Trophoblast cell (in vitro differentiated cells and primary cell): ENCODE data around the gene FCN1.

Experiments used
- DNase-seq, 2 donors: peaks; one replicate each; pipeline ENCODE4 v3.0.0-alpha.2; 2016
- H2AFZ ChIP-seq: 2 replicates; pipeline ENCODE4 v1.6.1; 2013; ENCODE audit warnings: low read length, moderate library complexity, mild to moderate bottlenecking; ENCODE audit not compliant: insufficient read depth, poor library complexity
- H2AK5ac ChIP-seq: 2 replicates; pipeline ENCODE4 v1.6.1; 2013; ENCODE audit warnings: mild to moderate bottlenecking, low read length
- H2BK120ac ChIP-seq: 2 replicates; pipeline ENCODE4 v1.6.1; 2013; ENCODE audit warnings: low read length, mild to moderate bottlenecking, moderate library complexity; ENCODE audit not compliant: insufficient read depth, poor library complexity
- H2BK12ac ChIP-seq: 2 replicates; pipeline ENCODE4 v1.6.1; 2013; ENCODE audit warnings: mild to moderate bottlenecking, low read length, moderate library complexity
- H2BK5ac ChIP-seq: 2 replicates; pipeline ENCODE4 v1.6.1; 2013; ENCODE audit warnings: low read length, low read depth, moderate library complexity, mild to moderate bottlenecking; ENCODE audit not compliant: poor library complexity
- H3K14ac ChIP-seq: 2 replicates; pipeline ENCODE4 v1.6.1; 2013; ENCODE audit warnings: mild to moderate bottlenecking, low read length
- H3K18ac ChIP-seq: 2 replicates; pipeline ENCODE4 v1.6.1; 2013; ENCODE audit warnings: mild to moderate bottlenecking, low read length
- H3K23ac ChIP-seq: 2 replicates; pipeline ENCODE4 v1.6.1; 2013; ENCODE audit warnings: low read length
- H3K27ac ChIP-seq: 2 replicates; pipeline ENCODE4 v1.5.1; 2013; ENCODE audit warnings: low read depth, mild to moderate bottlenecking, inconsistent platforms, low read length, moderate library complexity
- H3K27me3 ChIP-seq: 2 replicates; pipeline ENCODE4 v1.6.1; 2013; ENCODE audit warnings: inconsistent platforms, mild to moderate bottlenecking, low read length, moderate library complexity; ENCODE audit not compliant: insufficient read depth
- H3K36me3 ChIP-seq, 2 experiments: 1 replicate in 1 of 2; 2 replicates in 1 of 2; pipeline ENCODE4 v1.6.1; 2013; ENCODE audit warnings: low read length in 2 of 2, mild to moderate bottlenecking in 2 of 2, moderate library complexity in 1 of 2; ENCODE audit not compliant: insufficient read depth in 2 of 2, control insufficient read depth in 1 of 2
- H3K4ac ChIP-seq: 2 replicates; pipeline ENCODE4 v1.6.1; 2013; ENCODE audit warnings: low read depth, mild to moderate bottlenecking, low read length, moderate library complexity
- H3K4me1 ChIP-seq, 2 experiments: 1 replicate in 1 of 2; 2 replicates in 1 of 2; pipeline ENCODE4 v1.6.1; 2013; ENCODE audit warnings: low read length in 2 of 2, mild to moderate bottlenecking in 2 of 2, moderate library complexity in 1 of 2; ENCODE audit not compliant: insufficient read depth in 2 of 2, control insufficient read depth in 1 of 2
- H3K4me2 ChIP-seq: 2 replicates; pipeline ENCODE4 v1.6.1; 2013; ENCODE audit warnings: inconsistent platforms, mild to moderate bottlenecking, low read length, moderate library complexity
- H3K4me3 ChIP-seq: 2 replicates; pipeline ENCODE4 v1.5.1; 2013; ENCODE audit warnings: mild to moderate bottlenecking, low read depth, low read length, inconsistent platforms
- H3K79me1 ChIP-seq: one replicate; pipeline ENCODE4 v1.6.1; 2013; ENCODE audit warnings: low read length
- H3K79me2 ChIP-seq: 2 replicates; pipeline ENCODE4 v1.6.1; 2013; ENCODE audit warnings: low read length, mild to moderate bottlenecking; ENCODE audit not compliant: control insufficient read depth, insufficient read depth, poor library complexity
- H3K9ac ChIP-seq: 2 replicates; pipeline ENCODE4 v1.6.1; 2013; ENCODE audit warnings: mild to moderate bottlenecking, low read length
- H3K9me3 ChIP-seq: 2 replicates; pipeline ENCODE4 v1.6.1; 2013; ENCODE audit warnings: low read depth, mild to moderate bottlenecking, control low read depth, inconsistent platforms, low read length; ENCODE audit not compliant: insufficient read depth
- H4K12ac ChIP-seq: 2 replicates; pipeline ENCODE4 v1.6.1; 2013; ENCODE audit warnings: low read depth, mild to moderate bottlenecking, low read length, moderate library complexity
- H4K8ac ChIP-seq: 2 replicates; pipeline ENCODE4 v1.6.1; 2013; ENCODE audit warnings: low read depth, mild to moderate bottlenecking, low read length, moderate library complexity
- H4K91ac ChIP-seq: one replicate; pipeline ENCODE4 v1.6.1; 2013; ENCODE audit warnings: low read depth, mild to moderate bottlenecking, low read length, moderate library complexity
- WGBS: extraction: QIAGEN DNeasy Blood & Tissue Kit; methylation state at CpG from one replicate; pipeline ENCODE4 v1.1.7; 2013; ENCODE audit warnings: missing lambda C conversion rate; ENCODE audit not compliant: insufficient read length, insufficient coverage; ENCODE audit errors: extremely low coverage; 5-methylcytosine and 5-hydroxymethylcytosine counted together

The FCN1 gene

DNA sequence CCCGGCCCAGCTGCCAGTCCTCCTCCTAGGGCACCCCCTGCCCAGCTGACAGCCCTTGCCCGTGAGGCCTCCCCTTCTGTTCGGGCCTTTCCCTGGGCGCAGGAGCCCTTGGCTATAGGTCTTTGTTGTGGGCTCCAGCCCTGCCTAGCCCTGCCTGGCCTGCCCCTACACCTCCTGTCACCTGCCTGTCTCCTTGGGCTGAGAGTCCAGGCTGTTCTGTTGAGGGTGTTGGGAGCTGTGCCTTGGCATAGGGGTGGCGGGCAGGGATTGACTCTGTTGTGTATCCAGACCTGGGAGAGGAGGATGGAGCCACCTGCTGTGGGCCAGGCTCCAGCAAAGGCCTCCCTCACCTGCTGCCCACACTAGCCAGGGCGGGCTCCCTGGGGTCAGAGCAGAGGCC is 25.5 kb downstream of the FCN1 start:
- H4K12ac ChIP-seq: no peak overlapping the region
- H2BK12ac ChIP-seq: no peak overlapping the region
- H4K91ac ChIP-seq: no peak overlapping the region
- H3K18ac ChIP-seq: no peak overlapping the region
- no peaks in the 10 kb centered on the region for H3K79me2 ChIP-seq
- H3K27me3 ChIP-seq: no peaks in the 10 kb centered on the region
- H3K4me1 ChIP-seq: no peaks in the 10 kb centered on the region
- H2AFZ ChIP-seq: no peak overlapping the region
- H3K4ac ChIP-seq: no peak overlapping the region
- H3K9ac ChIP-seq: no peak overlapping the region
- no peak overlapping the region for H3K4me3 ChIP-seq
- H3K23ac ChIP-seq: no peak overlapping the region
- H3K36me3 ChIP-seq: no peaks in the 10 kb centered on the region
- no peak overlapping the region for H2BK120ac ChIP-seq
- no CpG with 5 or more reads among the region's 6 CpGs for WGBS
- no peaks in the 10 kb centered on the region for H3K79me1 ChIP-seq
- no peak for DNase-seq
- no peak overlapping the region for H3K14ac ChIP-seq
- H3K4me2 ChIP-seq: no peak overlapping the region
- peaks cover 11% of the 10 kb centered on the region for H3K9me3 ChIP-seq
- no peak overlapping the region for H2BK5ac ChIP-seq
- H2AK5ac ChIP-seq: no peak overlapping the region
- no peak overlapping the region for H3K27ac ChIP-seq
- H4K8ac ChIP-seq: no peak overlapping the region

DNA sequence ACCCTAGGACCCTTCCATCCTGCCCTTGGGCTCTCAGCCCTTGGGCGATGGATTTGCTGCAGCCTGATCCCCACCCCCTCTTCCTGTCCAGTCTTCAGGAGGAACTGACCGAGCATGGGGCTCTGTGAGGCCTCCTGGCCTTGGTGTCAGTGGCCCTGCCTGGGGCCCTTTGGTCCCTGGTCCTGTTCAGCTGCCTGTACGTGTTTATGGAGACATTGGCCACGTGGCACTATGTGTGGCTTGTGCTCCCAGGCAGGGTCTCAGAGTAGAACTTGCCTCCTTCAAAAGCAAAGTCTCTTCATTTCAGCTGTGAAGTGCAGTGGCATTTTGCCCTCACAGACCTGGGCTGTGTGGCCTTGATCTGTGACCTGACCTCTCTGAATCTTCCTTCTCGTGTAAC is 26.0 kb downstream of the FCN1 start:
- no peak overlapping the region for H3K27ac ChIP-seq

DNA sequence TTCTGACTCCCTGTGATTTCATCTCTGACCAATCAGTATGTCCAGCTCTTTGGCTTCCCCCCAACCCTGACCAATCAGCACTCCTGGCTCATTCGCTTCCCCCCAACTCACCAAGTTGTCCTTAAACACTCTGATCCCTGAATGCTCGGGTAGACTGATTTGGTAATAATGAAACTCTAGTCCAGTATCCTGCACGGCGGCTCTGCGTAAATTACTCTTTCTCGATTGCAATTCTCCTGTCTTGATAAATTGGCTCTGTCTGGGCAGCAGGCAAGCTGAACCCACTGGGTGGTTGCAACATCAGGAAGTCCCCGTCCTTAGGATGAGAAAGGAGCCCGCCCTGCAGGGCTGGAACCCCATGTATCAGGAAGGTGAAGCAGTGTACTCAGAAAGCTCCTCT is 26.7 kb downstream of the FCN1 start:
- no peak overlapping the region for H2BK12ac ChIP-seq
- no peaks in the 10 kb centered on the region for H3K79me1 ChIP-seq
- H3K4me3 ChIP-seq: no peak overlapping the region
- no peak overlapping the region for H3K4ac ChIP-seq
- H3K9ac ChIP-seq: no peak overlapping the region
- no peak overlapping the region for H2BK5ac ChIP-seq
- H3K14ac ChIP-seq: no peak overlapping the region
- H3K18ac ChIP-seq: no peak overlapping the region
- H2AFZ ChIP-seq: no peak overlapping the region
- no peak for DNase-seq
- H3K27me3 ChIP-seq: no peaks in the 10 kb centered on the region
- H3K23ac ChIP-seq: no peak overlapping the region
- H4K91ac ChIP-seq: no peak overlapping the region
- WGBS: no CpG with 5 or more reads among the region's 8 CpGs
- H3K79me2 ChIP-seq: no peaks in the 10 kb centered on the region
- H4K8ac ChIP-seq: no peak overlapping the region
- H3K4me2 ChIP-seq: no peak overlapping the region
- no peak overlapping the region for H4K12ac ChIP-seq
- no peak overlapping the region for H2AK5ac ChIP-seq
- no peaks in the 10 kb centered on the region for H3K36me3 ChIP-seq
- H3K27ac ChIP-seq: no peak overlapping the region
- H2BK120ac ChIP-seq: no peak overlapping the region
- H3K9me3 ChIP-seq: peaks cover 11% of the 10 kb centered on the region
- no peaks in the 10 kb centered on the region for H3K4me1 ChIP-seq

More for the DNA sequence above, 26.0 kb downstream of the FCN1 start:
- Histone ChIP-seq H3K27me3 (no peaks in the 10 kb centered on the region), H3K14ac (no peak overlapping the region), H3K9me3 (peaks cover 11% of the 10 kb centered on the region), H4K8ac (no peak overlapping the region), H3K79me2 (no peaks in the 10 kb centered on the region), H3K18ac (no peak overlapping the region), H3K4ac (no peak overlapping the region), H2AFZ (no peak overlapping the region), H3K36me3 (no peaks in the 10 kb centered on the region), H4K91ac (no peak overlapping the region), H3K4me2 (no peak overlapping the region), H3K4me1 (no peaks in the 10 kb centered on the region), H2BK12ac (no peak overlapping the region), H3K9ac (no peak overlapping the region), H2BK120ac (no peak overlapping the region), H2BK5ac (no peak overlapping the region), H3K23ac (no peak overlapping the region), H4K12ac (no peak overlapping the region), H3K79me1 (no peaks in the 10 kb centered on the region), H2AK5ac (no peak overlapping the region), H3K4me3 (no peak overlapping the region)
- no peak for DNase-seq
- no CpG with 5 or more reads among the region's 5 CpGs for whole genome bisulfite sequencing

DNA sequence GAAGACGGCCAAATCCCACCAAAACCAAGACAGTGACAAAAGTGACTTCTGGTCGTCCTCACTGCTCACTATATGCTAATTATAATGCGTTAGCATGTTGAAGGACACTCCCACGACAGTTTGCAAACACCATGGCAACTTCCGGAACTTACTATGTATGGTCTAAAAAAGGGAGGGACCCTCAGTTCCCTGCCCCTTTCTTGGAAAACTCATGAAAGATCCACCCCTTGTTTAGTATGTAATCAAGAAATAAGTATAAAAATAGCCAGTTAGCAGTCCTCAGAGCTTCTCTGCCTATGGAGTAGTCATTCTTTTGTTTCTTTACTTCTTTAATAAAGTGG is 27.6 kb downstream of the FCN1 start:
- no peak overlapping the region for H4K91ac ChIP-seq
- no peaks in the 10 kb centered on the region for H3K36me3 ChIP-seq
- no peak overlapping the region for H3K4me2 ChIP-seq
- H3K27ac ChIP-seq: no peak overlapping the region
- H3K4me1 ChIP-seq: no peaks in the 10 kb centered on the region
- H3K14ac ChIP-seq: no peak overlapping the region
- H2BK5ac ChIP-seq: no peak overlapping the region
- H4K12ac ChIP-seq: no peak overlapping the region
- H3K18ac ChIP-seq: no peak overlapping the region
- WGBS: no CpG with 5 or more reads among the region's 5 CpGs
- H2BK120ac ChIP-seq: no peak overlapping the region
- H3K27me3 ChIP-seq: no peaks in the 10 kb centered on the region
- H3K23ac ChIP-seq: no peak overlapping the region
- DNase-seq: no peak
- H2BK12ac ChIP-seq: no peak overlapping the region
- H3K9me3 ChIP-seq: peaks cover 11% of the 10 kb centered on the region
- H3K9ac ChIP-seq: no peak overlapping the region
- no peak overlapping the region for H4K8ac ChIP-seq
- no peak overlapping the region for H3K4me3 ChIP-seq
- no peaks in the 10 kb centered on the region for H3K79me1 ChIP-seq
- no peaks in the 10 kb centered on the region for H3K79me2 ChIP-seq
- H2AFZ ChIP-seq: no peak overlapping the region
- H3K4ac ChIP-seq: no peak overlapping the region
- H2AK5ac ChIP-seq: no peak overlapping the region
